LHCN-M2 (cell line): Measurements from ENCODE around the gene RAB3GAP1. TPM values are rescaled to one million over a fixed set of nuclear protein-coding genes. Genes with fewer than 3 reads are reported as not detected.
"Not testable (repeated sequence)": the region's sequence is repeated elsewhere in the genome, so short reads cannot be mapped to it uniquely, and the experiment has no call there.

Experiments
- DNase-seq: peaks from one replicate; pipeline ENCODE4 v3.0.0-alpha.2; 2012; ENCODE audit warnings: low read depth
- polyA plus RNA-seq: library from polyadenylated mRNA; unstranded; fragments of >200 nt; gene quantifications from one replicate; pipeline ENCODE4 v1.2.1, GENCODE V29; 2012; ENCODE audit warnings: missing spikeins
- total RNA-seq: library from RNA; depleted of rRNA; stranded (reverse); fragments of >200 nt; gene quantifications from 2 replicates; pipeline ENCODE4 v1.2.3, GENCODE V29; 2014; rRNA removed

RAB3GAP1 gene
- total RNA-seq, result 42.4 and 45.4 TPM in 2 replicates
- 22.4 TPM for polyA plus RNA-seq

GRCh38 chr2:135052042-135052876 lies at the start of gene RAB3GAP1:
Gene RAB3GAP1, plus strand, starts transcription at chr2:135052292. Its CDS starts 16 bp downstream, at chr2:135052308.
- peak; percentile 77 for DNase-seq

DNA sequence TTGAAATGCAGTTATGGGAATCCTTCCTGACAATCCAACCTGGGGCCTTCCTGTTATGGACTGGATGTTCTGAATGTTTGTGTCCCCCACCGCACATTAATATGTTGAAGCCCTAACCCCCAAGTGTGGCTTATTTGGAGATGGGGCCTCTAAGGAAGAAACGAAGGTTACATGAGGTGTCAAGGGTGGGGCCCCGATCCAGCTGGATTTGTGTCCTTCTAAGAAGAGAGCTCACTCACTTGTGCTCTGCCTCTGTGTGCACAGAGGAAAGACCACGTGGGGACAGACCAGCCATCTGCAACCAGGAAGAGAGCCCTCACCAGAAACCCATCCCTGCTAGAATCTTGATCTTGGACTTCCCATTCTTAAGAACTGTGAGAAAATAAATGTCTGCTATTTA lies 49.3 kb upstream of the RAB3GAP1 start:
- DNase-seq, result no peak

DNA sequence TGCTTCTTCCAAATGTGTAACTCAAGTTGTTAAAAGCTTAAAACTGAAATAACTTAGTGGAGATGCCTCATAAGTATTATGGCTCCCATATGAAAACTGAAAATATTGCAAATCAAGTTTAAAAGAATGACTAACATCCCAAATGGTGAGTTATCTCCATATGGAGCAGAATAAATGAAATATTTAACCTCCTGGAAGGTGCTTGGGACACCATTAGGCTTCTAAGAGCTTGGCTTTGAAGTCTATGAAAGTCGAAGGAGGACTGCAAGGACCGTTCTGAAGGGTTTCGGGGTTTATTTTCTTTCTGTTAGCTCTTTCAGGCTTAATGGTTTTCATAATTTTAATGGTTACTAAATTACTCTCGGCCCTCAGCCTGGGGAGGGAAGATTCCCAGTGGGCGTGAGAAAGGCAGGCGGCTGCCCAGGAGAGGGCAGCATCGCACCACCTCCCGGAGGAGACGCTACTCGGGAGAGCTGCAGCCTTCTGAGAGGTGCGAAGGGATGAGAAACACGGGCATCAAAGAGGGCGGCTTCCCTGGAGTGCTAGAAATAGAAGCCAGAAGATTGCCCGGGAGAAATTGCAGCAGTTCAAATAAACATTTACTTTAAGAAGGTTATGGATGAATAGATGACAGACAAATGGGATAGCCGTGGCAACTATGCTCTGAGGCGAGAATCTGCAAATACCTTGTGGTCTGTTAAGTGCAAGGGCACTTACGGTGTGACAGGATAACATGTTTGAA lies 47.9 kb upstream of the RAB3GAP1 start:
- peak; percentile 56 for DNase-seq

GRCh38 chr2:135005753-135006152 lies 46.3 kb upstream of the RAB3GAP1 start:
- no peak for DNase-seq

DNA sequence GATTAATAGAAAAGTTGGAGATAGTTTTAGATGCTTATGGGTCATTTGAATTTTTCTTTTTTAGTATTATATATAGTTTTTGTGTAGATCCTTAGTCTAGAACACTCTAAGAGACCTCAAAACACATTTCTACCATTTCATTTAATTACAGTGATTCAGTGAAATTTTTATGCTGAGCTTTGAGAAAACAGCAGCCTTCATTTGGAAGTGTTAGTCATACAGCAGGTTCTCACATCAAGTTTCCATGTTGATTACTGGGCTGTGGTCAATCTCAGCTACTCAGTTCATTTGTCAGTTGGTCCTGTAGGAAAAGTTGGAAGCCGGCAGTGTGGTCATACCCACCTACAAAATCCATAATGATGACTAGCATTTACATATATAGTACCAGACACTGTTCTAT lies 42.8 kb upstream of the RAB3GAP1 start:
- DNase-seq, result no peak

- DNase-seq, result no peak
Observed at GRCh38 chr2:135010200-135010942, 41.7 kb upstream of the RAB3GAP1 start.

- no peak for DNase-seq
Observed at GRCh38 chr2:135011633-135012032, 40.5 kb upstream of the RAB3GAP1 start.

DNA sequence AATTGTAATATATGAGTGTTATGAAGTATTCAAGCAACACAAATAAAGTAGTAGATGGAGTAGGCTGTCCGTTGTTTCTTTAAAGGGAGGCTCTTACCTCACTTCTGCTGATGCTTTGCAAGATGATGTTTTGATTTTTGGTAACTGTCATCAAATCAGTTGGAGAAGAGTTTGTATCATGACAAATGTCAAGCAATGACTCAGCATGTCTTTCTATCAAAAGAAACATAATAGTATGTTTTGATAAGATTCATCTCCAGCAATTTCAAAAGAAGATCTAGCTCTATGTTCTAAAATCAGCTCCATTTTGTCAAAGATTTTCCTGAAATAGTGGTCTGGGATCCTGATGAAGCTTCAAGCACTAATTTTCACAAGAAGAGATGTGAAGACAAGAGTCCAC lies 30.5 kb upstream of the RAB3GAP1 start:
- DNase-seq, result no peak

- no peak for DNase-seq
Observed at GRCh38 chr2:135022952-135023880, 28.9 kb upstream of the RAB3GAP1 start.

DNA sequence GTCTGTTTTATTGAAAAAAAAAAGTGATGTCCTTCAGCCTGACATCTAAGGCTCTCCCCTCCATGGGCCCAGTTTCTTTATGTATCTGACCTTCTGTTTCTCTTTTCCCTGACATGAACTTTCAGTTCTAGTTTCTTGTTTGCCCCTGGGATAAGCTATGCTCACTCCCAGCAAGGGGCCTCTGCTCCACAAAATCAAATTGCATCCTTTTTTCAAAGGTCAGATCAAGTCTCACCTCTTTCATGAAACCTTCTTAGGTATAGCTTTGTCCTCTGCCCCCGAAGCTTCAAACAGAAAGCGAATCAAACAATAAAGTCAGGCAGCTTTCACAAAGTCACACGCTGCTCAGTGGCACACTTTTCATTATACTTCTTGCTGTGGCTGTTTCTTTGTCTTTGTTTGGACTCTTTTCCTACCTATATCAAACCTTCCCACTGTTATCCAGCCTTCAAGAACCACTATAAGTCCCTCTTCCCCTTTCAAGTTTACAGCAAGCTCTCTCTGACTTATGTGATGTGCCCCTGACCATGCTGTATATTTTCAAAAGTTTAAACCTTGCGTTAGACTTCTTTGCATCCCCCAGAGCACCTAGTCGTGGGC lies 28.1 kb upstream of the RAB3GAP1 start:
- DNase-seq, result no peak

GRCh38 chr2:135029481-135030134 lies 22.5 kb upstream of the RAB3GAP1 start:
- DNase-seq, result no peak

DNA sequence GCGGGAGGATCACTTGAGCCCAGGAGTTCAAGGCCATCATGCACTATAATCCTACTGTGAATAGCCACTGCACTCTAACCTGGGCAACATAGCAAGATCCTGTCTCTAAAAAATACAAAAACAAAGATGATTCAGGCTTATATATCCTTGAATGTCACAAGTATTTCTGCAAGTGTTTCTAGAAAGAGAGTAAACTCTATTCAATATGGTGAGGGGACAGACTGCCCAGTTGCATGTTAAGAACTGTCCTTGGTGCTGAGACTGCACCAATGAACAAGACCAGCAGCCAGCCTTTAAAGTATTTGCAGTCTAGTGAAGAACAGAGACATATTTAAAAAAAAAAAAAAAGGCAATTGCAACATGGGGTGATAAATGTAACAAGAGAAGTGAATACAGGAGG lies 21.3 kb upstream of the RAB3GAP1 start:
- peak; percentile 48 for DNase-seq

GRCh38 chr2:135033216-135033615 lies 18.9 kb upstream of the RAB3GAP1 start:
- not testable (repeated sequence) for DNase-seq

DNA sequence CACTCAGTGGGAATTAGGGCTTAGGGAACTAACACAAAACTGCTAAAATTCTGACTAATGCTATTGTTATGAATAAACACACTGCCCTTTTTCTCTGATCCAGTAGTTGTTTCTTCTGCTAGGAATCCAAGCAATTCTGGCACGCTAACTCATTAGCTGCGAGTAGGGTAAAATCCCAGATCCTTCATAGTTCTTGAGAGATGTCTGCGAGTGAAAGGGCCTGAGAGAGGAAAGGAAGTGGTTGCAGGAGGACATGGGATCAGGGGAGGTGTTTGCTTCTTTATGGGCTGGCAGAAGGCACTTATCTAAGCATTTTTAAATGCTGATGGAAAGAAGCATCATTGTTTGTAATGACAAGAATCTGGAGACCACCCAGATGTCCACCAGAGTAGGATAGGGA lies 14.3 kb upstream of the RAB3GAP1 start:
- no peak for DNase-seq

DNA sequence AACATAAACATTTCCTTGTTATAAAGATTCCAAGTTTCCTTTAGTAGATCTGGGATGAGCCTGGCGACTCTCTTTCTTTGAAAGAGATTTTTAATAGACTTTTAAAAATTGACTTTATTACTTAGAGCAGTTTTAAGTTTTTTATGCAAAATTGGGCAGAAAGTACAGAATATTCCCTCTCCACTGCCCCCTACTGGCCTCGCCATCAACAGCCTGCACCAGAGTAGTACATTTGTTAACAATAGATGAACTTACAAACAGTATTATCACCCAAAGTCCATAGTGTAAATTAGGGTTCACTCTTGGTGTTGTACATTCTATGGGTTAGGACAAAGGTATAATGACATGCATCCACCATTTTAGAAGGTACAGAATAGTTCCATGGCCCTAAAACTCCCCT lies 8.7 kb upstream of the RAB3GAP1 start:
- no peak for DNase-seq

- DNase-seq, result no peak
Observed at GRCh38 chr2:135047300-135047699, 4.8 kb upstream of the RAB3GAP1 start, which contains the start of gene MAP3K19. Gene MAP3K19, minus strand, starts transcription at chr2:135047447. Its CDS starts 22,800 bp downstream, at chr2:135024647.

- DNase-seq, result no peak
Observed at GRCh38 chr2:135048122-135048521, 4.0 kb upstream of the RAB3GAP1 start.

GRCh38 chr2:135050132-135050531 lies 2.0 kb upstream of the RAB3GAP1 start:
- no peak for DNase-seq

DNA sequence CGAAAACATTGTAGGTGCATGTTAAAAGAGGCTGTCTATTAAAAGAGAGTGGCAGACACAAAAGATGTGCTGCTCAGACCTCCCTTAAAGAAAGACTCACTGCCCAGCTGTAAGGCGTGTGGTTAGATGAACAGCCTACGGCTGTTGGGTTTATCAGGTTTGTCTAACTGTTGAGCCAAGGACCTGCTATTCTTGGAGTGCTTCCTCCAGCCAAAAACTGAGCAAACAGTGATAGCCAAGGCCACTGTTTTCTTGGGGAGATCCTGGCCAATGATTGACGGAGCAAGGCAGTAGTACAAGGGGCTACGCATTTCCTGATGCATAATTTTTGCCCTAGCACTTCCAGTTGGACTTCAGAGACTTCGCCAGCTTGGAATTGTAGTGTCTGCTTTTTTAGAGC lies 1.4 kb upstream of the RAB3GAP1 start:
- DNase-seq, result no peak

- DNase-seq, result no peak
Observed at GRCh38 chr2:135052997-135053474, 944 bp downstream of the RAB3GAP1 start.
